HG02884 (cell line): Measurements from ENCODE around the gene MS4A13.
"Not testable (repeated sequence)": the region's sequence is repeated elsewhere in the genome, so short reads cannot be mapped to it uniquely, and the experiment has no call there.

Experiments used
- ATAC-seq: cut with Tn5 transposase; IDR thresholded peaks from one replicate; pipeline ENCODE4 v1.9.1; 2021; ENCODE audit warnings: mild to moderate bottlenecking, moderate library complexity; ENCODE audit not compliant: unreplicated experiment

MS4A13 gene

DNA sequence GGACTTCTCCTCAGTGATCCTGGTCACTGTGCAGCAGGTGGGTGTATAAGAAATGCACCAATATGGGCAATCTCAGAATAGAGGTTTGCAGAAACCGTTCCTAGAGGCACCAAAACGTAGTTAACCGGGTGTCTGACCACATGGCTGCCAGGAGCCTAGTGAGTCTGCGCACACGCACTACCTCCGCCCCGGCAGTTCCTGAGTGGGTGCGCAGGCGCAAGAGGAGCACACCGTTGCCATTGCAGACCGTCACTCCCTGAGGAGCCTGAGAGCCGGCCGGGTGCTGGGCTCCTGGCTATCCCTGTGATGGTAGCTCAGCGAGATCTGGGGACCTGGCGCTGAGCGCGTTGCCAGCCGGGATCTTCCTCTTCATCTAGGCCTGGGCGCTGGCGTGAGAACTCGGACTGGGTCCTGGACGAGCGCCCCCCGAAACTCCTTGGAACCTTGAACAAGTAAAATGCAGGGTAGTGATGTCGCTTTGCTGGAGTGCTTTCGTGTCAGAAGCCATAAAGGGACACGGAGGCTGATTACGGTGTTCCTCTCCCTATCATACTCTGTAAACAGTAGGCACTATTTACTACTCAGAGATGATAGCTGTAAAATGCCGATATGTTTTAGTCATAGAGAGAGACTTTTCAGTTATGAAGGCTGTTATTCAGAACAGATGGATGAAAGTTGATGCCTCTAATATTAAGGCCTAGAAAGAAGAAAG, at the start of gene MS4A13:
Gene MS4A13, plus strand, starts transcription at position 249 of the 712 bp plus-strand sequence. CDS start 2,692 bp downstream, outside the sequence.
- ATAC-seq, result no peak

GRCh38 chr11:60468829-60469228, 46.4 kb upstream of the MS4A13 start:
- ATAC-seq, result no peak

DNA sequence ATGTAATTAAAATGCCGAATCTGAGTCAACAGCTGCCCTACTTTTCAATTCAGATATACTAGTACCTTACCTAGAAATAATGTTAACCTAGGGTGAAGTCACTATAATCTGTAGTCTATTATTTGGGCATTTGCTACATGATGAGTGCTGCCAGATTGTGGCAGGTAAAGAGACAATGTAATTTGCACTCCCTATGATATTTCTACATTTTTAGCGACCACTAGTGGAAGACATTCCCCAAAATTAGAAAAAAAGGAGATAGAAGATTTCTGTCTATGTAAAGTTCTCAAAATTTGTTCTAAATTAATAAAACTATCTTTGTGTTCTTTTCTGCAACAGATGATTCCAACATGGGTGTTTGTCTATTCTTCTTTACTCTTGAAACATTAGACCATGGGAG, 45.5 kb upstream of the MS4A13 start:
- ATAC-seq, result no peak

- ATAC-seq, result no peak
Measured at GRCh38 chr11:60477035-60477445, 38.2 kb upstream of the MS4A13 start.

GRCh38 chr11:60482361-60482760, 32.8 kb upstream of the MS4A13 start:
- no peak for ATAC-seq

GRCh38 chr11:60485987-60486386, 29.2 kb upstream of the MS4A13 start:
- peak; percentile 96 for ATAC-seq

DNA sequence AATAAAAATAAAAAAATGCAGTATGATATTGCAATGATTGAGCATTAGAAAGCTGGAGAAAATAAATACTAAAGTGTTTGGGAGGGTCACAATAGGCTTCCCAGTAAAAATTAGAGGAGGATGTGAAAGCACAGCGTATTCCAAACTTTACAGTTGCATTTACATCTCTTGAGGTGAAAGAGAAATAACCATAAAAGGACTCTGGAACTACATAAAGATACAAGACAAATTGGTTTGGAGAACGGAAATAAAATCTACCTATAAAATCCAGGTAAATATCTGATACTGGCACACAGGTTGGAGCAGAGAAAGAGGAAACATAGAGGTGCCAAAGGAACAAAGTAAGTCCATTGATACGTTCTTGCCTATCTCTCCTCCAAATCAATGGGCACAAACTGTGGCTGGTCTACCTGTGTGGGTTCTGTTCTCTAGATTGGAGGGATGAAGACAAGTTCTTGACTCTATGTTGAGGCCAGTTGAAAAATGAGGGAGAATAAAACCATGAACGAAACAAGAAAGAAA, 22.6 kb upstream of the MS4A13 start, which contains the start of gene MS4A12:
Gene MS4A12, plus strand, starts transcription at position 291 of the 522 bp plus-strand sequence. CDS start 4,541 bp downstream, outside the sequence.
- no peak for ATAC-seq

GRCh38 chr11:60493454-60493853, 21.7 kb upstream of the MS4A13 start:
- no peak for ATAC-seq

DNA sequence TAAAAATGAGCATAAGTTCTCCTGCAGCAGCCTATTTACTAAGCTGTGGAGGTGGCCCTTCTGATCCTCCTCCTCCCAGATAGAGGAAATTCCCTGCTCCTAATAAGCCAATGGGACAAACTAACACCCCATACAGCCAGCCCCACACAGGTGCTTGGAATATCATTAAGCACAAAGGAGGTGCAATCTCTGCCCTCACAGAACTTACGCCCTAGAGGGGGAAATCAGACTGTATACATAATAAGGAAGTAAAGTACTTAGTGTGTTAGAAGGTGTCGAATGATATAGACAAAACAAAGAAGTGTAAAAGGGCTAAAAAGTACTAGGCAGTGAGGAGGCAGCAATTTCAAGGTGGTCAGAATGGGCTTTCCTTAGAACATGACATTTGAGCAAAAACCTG, 16.8 kb upstream of the MS4A13 start:
- ATAC-seq, result no peak

- ATAC-seq, result no peak
Measured at GRCh38 chr11:60498853-60499252, 16.3 kb upstream of the MS4A13 start.

DNA sequence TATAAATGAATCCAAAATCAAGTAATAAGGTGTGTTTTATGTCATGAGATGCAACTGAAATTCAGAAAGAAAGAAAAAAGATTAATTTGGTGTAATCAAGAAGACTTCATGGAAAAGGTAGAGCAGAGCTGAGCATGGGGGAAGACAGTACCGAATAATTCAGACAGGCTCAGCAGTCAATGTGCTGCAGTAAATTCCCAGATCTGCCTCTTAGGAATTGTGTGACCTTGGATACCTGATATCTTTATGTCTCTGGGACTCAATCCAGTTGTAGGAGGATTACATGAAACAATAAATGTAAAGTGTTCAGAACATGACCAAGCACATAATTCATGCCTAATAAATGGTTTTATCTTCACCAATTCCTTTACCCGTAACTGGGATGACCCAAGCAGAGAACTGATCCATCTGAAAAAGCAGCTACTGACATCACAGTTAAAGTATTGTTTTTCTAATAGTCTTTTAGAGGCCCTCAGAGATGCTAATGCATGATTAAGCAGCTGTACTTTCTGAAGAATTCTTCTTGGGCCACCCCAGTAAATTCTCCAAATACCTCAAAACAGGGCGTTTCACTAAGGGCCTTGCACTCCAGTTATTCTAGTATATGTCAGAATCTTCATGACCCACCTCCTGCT, 14.8 kb upstream of the MS4A13 start:
- no peak for ATAC-seq

DNA sequence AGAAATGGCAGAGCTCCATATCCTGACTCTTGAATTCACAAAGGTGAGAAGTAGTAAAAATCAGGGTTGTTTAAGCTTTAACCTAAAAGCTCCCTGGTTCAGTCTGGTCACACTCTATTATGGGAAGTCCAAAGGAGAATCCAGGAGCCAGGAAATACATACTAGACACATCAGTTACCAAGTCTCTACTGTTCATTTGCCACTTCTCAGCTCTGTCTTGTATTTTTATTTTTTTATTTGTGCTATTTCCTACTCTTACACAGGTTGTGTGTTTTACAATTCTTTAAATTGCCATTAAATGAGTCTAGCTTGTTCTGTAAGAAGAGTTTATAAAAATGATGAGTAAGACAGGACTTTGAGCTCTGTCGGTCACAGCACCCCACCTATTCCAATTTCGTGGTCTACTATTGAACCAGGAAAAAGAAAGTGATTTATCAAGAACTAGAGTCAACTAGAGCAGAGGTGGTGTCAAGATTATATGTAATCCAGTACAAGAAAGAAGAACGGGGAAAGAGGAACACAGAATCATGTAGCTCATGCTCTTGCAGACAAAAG, 12.9 kb upstream of the MS4A13 start:
- ATAC-seq, result no peak

DNA sequence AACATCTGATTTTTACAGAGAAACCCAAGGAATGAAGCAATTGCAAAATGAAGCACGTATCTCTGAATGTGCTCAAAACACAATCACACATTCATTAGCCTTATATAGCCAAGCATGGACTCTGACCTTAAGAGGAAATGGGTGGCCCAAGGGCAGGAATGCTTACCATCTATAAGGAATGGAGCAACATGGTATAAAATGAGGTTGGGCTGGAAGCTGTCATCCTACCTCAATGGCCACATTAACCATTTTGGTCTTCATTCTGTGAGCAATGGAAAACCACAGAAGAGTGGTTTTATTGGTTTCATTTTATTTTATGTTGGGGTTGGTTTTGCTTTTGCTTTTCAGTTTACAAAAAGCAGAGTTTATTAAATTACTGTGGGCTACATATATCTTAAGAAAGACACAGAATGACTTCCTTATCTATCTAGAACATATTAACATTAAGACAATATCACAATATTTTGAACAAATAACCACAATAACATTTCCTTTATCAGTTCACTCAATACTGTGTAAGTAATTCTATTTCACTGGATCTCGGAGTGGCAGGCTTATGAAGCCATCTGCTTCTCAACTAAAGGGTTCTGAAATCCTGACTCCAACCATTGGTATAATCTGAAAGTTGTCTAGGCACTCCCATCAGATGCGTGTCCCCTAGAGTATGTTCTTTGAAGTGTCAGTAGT, 10.8 kb upstream of the MS4A13 start:
- no peak for ATAC-seq

DNA sequence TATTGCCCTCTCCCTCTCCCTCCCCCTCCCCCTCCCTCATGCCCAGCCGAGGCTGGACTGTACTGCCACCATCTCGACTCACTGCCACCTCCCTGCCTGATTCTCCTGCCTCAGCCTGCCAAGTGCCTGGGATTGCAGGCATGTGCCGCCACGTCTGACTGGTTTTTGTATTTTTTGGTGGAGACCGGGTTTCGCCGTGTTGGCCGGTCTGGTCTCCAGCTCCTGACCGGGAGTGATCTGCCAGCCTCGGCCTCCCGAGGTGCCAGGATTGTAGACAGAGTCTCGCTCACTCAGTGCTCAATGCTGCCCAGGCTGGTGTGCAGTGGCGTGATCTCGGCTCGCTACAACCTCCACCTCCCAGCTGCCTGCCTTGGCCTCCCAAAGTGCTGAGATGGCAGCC, 5.6 kb upstream of the MS4A13 start:
- not testable (repeated sequence) for ATAC-seq

DNA sequence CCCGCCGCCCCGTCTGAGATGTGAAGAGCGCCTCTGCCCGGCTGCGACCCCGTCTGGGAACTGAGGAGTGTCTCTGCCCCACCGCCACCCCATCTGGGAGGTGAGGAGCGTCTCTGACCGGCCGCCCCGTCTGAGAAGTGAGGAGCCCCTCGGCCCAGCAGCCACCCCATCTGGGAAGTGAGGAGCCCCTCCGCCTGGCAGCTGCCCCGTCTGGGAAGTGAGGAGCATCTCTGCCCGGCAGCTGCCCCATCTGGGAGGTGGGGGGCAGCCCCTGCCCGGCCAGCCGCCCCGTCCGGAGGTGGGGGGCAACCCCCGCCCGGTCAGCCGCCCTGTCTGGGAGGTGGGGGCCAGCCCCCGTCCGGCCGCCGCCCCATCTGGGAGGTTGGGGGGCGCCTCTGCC, 5.0 kb upstream of the MS4A13 start:
- ATAC-seq, result not testable (repeated sequence)

DNA sequence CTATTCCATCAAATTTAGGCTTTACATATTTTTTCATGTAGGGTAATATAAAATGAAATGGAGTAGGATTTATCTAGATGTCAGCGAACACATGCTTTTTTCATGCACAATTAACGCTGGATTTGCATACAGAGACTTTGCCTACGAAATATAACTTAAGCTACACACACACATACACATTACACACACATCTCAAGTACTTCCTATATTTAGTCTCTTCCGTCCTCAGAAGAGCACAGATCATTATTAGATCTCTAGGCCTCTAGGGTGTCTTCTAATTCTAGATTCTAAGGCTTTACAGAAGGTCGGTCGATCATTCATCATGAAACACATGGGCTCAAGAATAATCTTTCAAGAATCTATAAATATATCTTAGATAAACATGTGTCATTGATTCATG, 3.8 kb upstream of the MS4A13 start:
- no peak for ATAC-seq

DNA sequence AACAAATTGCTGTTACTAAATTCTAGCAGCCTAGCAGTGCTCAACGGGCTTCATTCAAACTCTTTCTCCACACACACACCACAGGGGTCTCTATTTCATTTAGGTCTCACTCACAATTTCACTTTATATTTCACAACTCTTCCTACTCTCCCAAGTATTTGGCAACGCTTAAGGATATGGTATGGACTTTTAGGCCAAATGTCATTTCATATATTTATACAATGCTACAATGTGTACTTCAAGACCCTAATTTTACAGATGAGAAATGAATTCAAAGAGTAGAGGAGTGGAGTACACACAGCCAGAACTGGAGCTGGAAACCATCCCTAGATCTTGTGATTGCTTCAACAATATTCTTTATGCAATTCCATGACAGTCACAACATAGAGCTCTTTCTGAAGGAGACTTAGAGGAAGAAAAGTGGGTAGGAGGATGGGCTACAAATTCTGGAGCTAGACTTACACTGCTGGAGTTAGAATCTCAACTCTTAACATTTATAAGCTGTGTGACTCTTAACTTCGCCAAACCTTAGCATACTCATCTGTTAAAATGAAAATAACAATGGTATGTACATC, 2.5 kb upstream of the MS4A13 start:
- no peak for ATAC-seq

- no peak for ATAC-seq
Measured at GRCh38 chr11:60513496-60514460, 1.4 kb upstream of the MS4A13 start.

GRCh38 chr11:60528465-60528864, 13.3 kb downstream of the MS4A13 start:
- ATAC-seq, result peak; percentile 47

DNA sequence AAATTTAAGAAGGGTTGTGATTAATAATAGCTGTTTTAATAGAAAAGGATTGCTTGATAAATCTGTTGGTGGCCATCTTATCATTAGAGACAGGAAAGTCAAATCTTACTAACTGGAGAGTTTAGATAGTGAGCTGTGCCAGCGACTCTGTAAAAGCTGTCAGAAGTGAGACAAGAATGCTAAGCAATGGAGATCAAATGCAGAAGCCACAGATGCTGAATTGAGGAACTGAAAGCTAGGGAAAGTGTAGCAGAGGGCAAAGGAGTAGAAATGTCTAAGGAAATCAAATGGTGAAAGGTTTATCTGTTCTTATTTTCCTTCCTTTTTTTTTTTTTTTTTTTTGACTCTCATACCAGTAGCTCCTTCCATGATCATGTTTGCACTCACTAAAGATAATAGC, 13.7 kb downstream of the MS4A13 start:
- ATAC-seq, result peak; percentile 95
